Measurements from ENCODE around the gene VSIG10.
"Not testable (repeated sequence)": the region's sequence is repeated elsewhere in the genome, so short reads cannot be mapped to it uniquely, and the experiment has no call there.

VSIG10 gene

DNA sequence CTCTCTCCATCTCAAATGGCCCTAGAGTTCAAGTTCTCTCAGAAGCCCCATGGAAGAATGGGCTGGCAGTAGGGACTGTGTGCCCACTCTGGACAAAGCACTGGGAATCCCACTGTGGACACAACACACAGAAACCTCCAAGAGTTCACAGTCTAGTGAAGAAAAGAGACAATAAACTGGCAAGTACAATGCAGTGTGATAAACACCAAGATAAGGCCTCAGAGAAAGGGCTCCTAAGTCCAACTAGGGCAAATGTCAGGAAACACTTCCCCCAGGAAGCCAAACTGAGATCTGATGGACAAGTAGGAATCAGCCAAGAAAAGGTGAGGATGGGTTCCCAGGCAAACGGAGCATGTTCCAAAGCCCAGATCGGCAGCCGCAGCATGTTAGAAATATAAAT, 5.4 kb downstream of the VSIG10 start:
- TF ChIP-seq, protein P1, sequence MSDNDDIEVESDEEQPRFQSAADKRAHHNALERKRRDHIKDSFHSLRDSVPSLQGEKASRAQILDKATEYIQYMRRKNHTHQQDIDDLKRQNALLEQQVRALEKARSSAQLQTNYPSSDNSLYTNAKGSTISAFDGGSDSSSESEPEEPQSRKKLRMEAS (IDR thresholded peaks at IDR 0.05; ENCODE audit: low read depth, low read length) = no peak
- TF ChIP-seq MYC (IDR thresholded peaks at IDR 0.05; ENCODE audit: low read depth, low read length) (no peak), POLR2A (IDR thresholded peaks at IDR 0.05; ENCODE audit: extremely low read depth, insufficient read length) (no peak)
- TF ChIP-seq, protein P2, sequence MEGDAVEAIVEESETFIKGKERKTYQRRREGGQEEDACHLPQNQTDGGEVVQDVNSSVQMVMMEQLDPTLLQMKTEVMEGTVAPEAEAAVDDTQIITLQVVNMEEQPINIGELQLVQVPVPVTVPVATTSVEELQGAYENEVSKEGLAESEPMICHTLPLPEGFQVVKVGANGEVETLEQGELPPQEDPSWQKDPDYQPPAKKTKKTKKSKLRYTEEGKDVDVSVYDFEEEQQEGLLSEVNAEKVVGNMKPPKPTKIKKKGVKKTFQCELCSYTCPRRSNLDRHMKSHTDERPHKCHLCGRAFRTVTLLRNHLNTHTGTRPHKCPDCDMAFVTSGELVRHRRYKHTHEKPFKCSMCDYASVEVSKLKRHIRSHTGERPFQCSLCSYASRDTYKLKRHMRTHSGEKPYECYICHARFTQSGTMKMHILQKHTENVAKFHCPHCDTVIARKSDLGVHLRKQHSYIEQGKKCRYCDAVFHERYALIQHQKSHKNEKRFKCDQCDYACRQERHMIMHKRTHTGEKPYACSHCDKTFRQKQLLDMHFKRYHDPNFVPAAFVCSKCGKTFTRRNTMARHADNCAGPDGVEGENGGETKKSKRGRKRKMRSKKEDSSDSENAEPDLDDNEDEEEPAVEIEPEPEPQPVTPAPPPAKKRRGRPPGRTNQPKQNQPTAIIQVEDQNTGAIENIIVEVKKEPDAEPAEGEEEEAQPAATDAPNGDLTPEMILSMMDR (IDR thresholded peaks at IDR 0.05; ENCODE audit: low read depth, low read length) = no peak

DNA sequence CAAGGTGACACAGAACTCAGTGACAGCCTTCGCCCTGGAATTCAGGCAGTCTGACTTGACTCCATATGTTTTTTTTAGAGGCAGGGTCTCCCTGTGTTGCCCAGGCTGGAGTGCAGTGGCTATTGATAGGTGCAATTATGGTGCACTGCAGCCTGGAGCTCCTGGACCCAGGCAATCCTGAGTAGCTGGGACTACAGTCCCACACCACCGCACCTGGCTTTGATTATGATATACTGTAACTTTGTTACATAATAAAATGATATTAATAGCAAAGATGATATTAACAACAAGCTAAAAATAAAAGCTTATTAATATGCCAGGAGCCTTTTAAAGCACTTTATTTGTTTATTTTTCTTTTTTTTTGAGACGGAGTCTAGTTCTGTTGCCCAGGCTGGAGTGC, 9.8 kb downstream of the VSIG10 start:
- TF ChIP-seq POLR2A (IDR thresholded peaks at IDR 0.05; ENCODE audit: extremely low read depth, insufficient read length) = no peak
- no peak for TF ChIP-seq MYC (IDR thresholded peaks at IDR 0.05; ENCODE audit: low read depth, low read length)
- TF ChIP-seq, protein P1 (IDR thresholded peaks at IDR 0.05; ENCODE audit: low read depth, low read length) = no peak
- TF ChIP-seq, protein P2 (IDR thresholded peaks at IDR 0.05; ENCODE audit: low read depth, low read length) = no peak
- H3K4me3 ChIP-seq (ENCODE audit: low read depth, low read length) = no peak overlapping the region
- DNase-seq (ENCODE audit: low read depth) = no peak

More for the DNA sequence above, 5.4 kb downstream of the VSIG10 start:
- no peak for DNase-seq (ENCODE audit: low read depth)
- H3K4me3 ChIP-seq (ENCODE audit: low read depth, low read length) = no peak overlapping the region

DNA sequence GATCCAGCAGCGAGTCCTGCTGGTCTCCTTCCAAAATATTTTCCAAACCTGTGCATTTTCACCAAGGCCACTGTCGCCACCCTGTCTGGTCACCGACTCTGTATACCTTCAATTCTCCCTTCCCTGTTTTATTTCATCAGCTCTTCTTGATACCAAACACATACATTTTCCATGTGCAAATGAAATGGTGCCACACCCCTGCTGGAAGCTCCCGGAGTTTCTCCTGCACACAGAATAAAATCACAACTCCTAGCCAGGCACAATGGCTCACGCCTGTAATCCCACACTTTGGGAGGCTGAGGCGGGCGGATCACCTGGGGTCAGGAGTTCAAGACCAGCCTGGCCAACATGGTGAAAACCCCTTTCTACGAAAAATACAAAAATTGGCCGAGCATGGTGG, 14.0 kb downstream of the VSIG10 start:
- H3K4me3 ChIP-seq (ENCODE audit: low read depth, low read length) = no peak overlapping the region
- no peak for DNase-seq (ENCODE audit: low read depth)
- TF ChIP-seq, protein P1 (IDR thresholded peaks at IDR 0.05; ENCODE audit: low read depth, low read length) = no peak
- no peak for TF ChIP-seq MYC (IDR thresholded peaks at IDR 0.05; ENCODE audit: low read depth, low read length)

DNA sequence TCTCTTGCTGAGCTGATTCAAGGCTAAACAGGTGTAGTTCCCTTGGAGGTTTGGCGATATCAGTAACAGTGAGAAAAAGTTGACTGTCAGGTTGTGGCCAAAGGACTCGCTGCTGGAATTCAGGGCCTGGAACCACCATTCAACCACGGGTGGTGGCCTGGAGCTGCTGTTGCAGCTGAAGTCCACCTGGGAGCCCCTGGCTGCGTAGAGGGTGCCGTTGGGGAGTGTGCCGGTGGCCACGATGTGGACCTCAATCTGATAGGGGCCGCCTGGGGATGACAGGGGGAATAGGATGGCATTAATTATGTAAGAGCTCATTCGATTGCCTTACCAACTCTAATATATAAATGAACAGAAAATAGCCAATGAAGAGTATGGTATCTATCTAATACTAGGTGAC, 21.6 kb downstream of the VSIG10 start:
- TF ChIP-seq POLR2A (IDR thresholded peaks at IDR 0.05; ENCODE audit: extremely low read depth, insufficient read length) = no peak
- no peak for TF ChIP-seq MYC (IDR thresholded peaks at IDR 0.05; ENCODE audit: low read depth, low read length)
- TF ChIP-seq, protein P2 (IDR thresholded peaks at IDR 0.05; ENCODE audit: low read depth, low read length) = no peak
- TF ChIP-seq, protein P1 (IDR thresholded peaks at IDR 0.05; ENCODE audit: low read depth, low read length) = no peak
- no peak for DNase-seq (ENCODE audit: low read depth)
- H3K4me3 ChIP-seq (ENCODE audit: low read depth, low read length) = no peak overlapping the region

DNA sequence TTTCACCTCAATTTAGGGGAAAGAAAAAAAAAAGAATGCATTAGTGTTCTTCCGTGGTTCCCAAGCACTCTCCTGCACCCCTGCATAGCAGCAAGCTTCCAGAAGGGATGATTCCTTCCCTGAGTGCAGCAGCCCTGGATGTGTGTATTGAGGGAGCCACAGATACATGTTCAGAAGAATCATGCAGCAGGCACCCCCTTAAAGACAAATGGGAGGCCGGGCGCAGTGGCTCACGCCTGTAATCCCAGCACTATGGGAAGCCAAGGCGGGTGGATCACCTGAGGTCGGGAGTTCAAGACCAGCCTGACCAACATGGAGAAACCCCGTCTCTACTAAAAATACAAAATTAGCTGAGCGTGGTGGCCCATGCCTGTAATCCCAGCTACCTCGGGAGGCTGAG, 22.3 kb downstream of the VSIG10 start:
- not testable (repeated sequence) for DNase-seq (ENCODE audit: low read depth); H3K4me3 ChIP-seq (ENCODE audit: low read depth, low read length)

DNA sequence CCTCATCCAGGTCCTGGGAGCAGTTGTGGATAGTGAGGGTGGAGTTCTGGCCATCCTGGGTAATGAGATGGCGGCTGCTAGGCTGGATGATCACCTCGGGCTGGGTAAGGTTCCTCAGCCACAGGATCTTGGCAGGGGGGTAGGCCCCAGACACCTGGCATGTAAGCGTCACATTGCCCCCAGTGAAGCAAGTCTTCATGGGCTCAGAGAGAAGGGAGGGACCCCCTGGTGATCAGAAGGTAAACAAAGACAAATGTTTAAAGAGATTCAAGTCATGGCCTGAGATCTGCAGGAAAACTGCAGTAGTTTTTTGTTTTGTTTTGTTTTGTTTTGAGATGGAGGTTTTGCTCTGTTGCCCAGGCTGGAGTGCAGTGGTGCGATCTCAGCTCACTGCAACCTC, 30.0 kb downstream of the VSIG10 start:
- no peak overlapping the region for H3K4me3 ChIP-seq (ENCODE audit: low read depth, low read length)
- DNase-seq (ENCODE audit: low read depth) = no peak
- TF ChIP-seq POLR2A (IDR thresholded peaks at IDR 0.05; ENCODE audit: extremely low read depth, insufficient read length) (no peak), MYC (IDR thresholded peaks at IDR 0.05; ENCODE audit: low read depth, low read length) (no peak)
- TF ChIP-seq, protein P2 (IDR thresholded peaks at IDR 0.05; ENCODE audit: low read depth, low read length) = no peak
- TF ChIP-seq, protein P1 (IDR thresholded peaks at IDR 0.05; ENCODE audit: low read depth, low read length) = no peak

DNA sequence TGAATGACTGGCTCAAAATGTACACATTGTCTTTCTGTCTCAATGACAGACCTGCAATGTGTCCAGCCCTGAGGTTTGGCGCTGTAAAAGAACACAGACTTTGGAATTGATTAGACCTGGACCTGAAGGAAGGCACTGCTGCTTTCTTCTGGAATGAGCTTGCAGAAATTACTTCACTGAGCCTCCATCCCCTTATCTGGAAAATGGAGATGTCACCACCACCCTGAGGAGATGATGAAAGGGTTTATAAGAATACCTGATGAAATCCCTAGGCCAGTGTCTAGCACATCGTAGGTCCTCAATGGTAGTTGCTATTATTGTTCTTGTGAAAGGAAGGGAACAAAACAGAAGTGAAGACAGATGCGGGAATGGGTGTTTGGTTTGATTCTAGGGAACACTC, 33.2 kb downstream of the VSIG10 start:
- TF ChIP-seq POLR2A (IDR thresholded peaks at IDR 0.05; ENCODE audit: extremely low read depth, insufficient read length) (no peak), MYC (IDR thresholded peaks at IDR 0.05; ENCODE audit: low read depth, low read length) (no peak)
- TF ChIP-seq, protein P2 (IDR thresholded peaks at IDR 0.05; ENCODE audit: low read depth, low read length) = no peak
- TF ChIP-seq, protein P1 (IDR thresholded peaks at IDR 0.05; ENCODE audit: low read depth, low read length) = no peak
- no peak for DNase-seq (ENCODE audit: low read depth)
- H3K4me3 ChIP-seq (ENCODE audit: low read depth, low read length) = no peak overlapping the region

Measured in NB4 (cell line).